GM19455 (cell line): ENCODE results near the gene STING1.
"Not testable (repeated sequence)": the region's sequence is repeated elsewhere in the genome, so short reads cannot be mapped to it uniquely, and the experiment has no call there.

Experiments
- ATAC-seq: cut with Tn5 transposase; IDR thresholded peaks from one replicate; pipeline ENCODE4 v1.9.1; 2021; ENCODE audit not compliant: unreplicated experiment

STING1 gene

GRCh38 chr5:139503036-139503817, 20.7 kb upstream of the STING1 start:
- not testable (repeated sequence) for ATAC-seq

GRCh38 chr5:139501381-139501780, 18.8 kb upstream of the STING1 start:
- no peak for ATAC-seq

- no peak for ATAC-seq
Measured at GRCh38 chr5:139495638-139496435, 13.3 kb upstream of the STING1 start.

GRCh38 chr5:139494832-139495231, 12.3 kb upstream of the STING1 start:
- no peak for ATAC-seq

GRCh38 chr5:139494256-139494655, 11.7 kb upstream of the STING1 start:
- no peak for ATAC-seq

- ATAC-seq, result no peak
Measured at GRCh38 chr5:139492700-139493192, 10.2 kb upstream of the STING1 start.

GRCh38 chr5:139488260-139488659, 5.7 kb upstream of the STING1 start:
- ATAC-seq, result no peak

GRCh38 chr5:139486201-139486600, 3.6 kb upstream of the STING1 start:
- ATAC-seq, result no peak

GRCh38 chr5:139482890-139483208, 291 bp upstream of the STING1 start:
- not testable (repeated sequence) for ATAC-seq

GRCh38 chr5:139481580-139482049, 943 bp downstream of the STING1 start:
- ATAC-seq, result no peak

- ATAC-seq, result no peak
Measured at GRCh38 chr5:139481122-139481533, 1.4 kb downstream of the STING1 start.

- ATAC-seq, result not testable (repeated sequence)
Measured at GRCh38 chr5:139479729-139480128, 2.8 kb downstream of the STING1 start.

- ATAC-seq, result not testable (repeated sequence)
Measured at GRCh38 chr5:139478657-139479423, 3.7 kb downstream of the STING1 start.

- ATAC-seq, result no peak
Measured at GRCh38 chr5:139475865-139476617, 6.5 kb downstream of the STING1 start.

- ATAC-seq, result no peak
Measured at GRCh38 chr5:139474890-139475791, 7.4 kb downstream of the STING1 start.

- ATAC-seq, result no peak
Measured at GRCh38 chr5:139473565-139473964, 9.0 kb downstream of the STING1 start.

- no peak for ATAC-seq
Measured at GRCh38 chr5:139473105-139473504, 9.5 kb downstream of the STING1 start.

- no peak for ATAC-seq
Measured at GRCh38 chr5:139472386-139473030, 10.1 kb downstream of the STING1 start.

GRCh38 chr5:139470821-139471300, 11.7 kb downstream of the STING1 start, which contains the start of gene SMIM33:
TSS of gene SMIM33 (plus strand) at chr5:139471004. CDS start at chr5:139471122, 118 bp downstream.
- ATAC-seq, result no peak
